ENCODE data around the gene N4BP2L1. TPM values are rescaled to one million over a fixed set of nuclear protein-coding genes. Genes with fewer than 3 reads are reported as not detected.

N4BP2L1 gene
- total RNA-seq, 1 experiment from 2014 or later = 1.1 TPM

- ChIA-PET RAD21 (ENCODE audit: low non-redundant PET in 1 of 2, low total read pairs in 2 of 2, uncharacterized antibody in 2 of 2, unreplicated experiment in 2 of 2) (no interaction called here), CTCF (no interaction called here), POLR2A (no interaction called here)
- TF ChIP-seq RAD21 (IDR thresholded peaks at IDR 0.05; ENCODE audit: low read depth) (no peak), EZH2phosphoT487 (IDR thresholded peaks at IDR 0.05; ENCODE audit: borderline replicate concordance) (no peak), YY1 (IDR thresholded peaks at IDR 0.05; ENCODE audit: extremely low read depth, insufficient replicate concordance, low read depth, low read length) (no peak), MAX (IDR thresholded peaks at IDR 0.05) (no peak), SP1 (IDR thresholded peaks at IDR 0.05; ENCODE audit: low read depth) (no peak), SRF (IDR thresholded peaks at IDR 0.05; ENCODE audit: low read depth) (no peak)
- Histone ChIP-seq H3K79me2 (ENCODE audit: insufficient read depth, low read length) (no peaks in the 10 kb centered on the region), H3K9ac (ENCODE audit: low read length) (no peak overlapping the region), H4K20me1 (ENCODE audit: insufficient read depth) (no peaks in the 10 kb centered on the region), H3K4me1 (ENCODE audit: control insufficient read depth in 1 of 2, insufficient read depth in 2 of 2, low read length in 2 of 2) (no peaks in the 10 kb centered on the region), H3K4me2 (ENCODE audit: low read length) (no peak overlapping the region), H3K27me3 (ENCODE audit: insufficient read depth, low read length) (no peaks in the 10 kb centered on the region), H3K27ac (ENCODE audit: low read depth, low read length) (no peak overlapping the region), H3K9me2 (ENCODE audit: insufficient read depth) (no peaks in the 10 kb centered on the region), H3K36me3 (ENCODE audit: control insufficient read depth in 1 of 2, insufficient read depth in 2 of 2, low read length in 2 of 2) (no peaks in the 10 kb centered on the region), H2AFZ (ENCODE audit: low read depth, low read length, poor library complexity, severe bottlenecking) (no peak overlapping the region), H3K9me3 (ENCODE audit: control insufficient read depth in 1 of 2, insufficient read depth in 1 of 2, low read depth in 1 of 2, low read length in 2 of 2) (no peaks in the 10 kb centered on the region; a peak in 1 of 4 replicates), H3K4me3 (replicated peaks in 1 of 2; ENCODE audit: low read depth in 1 of 2, low read length in 2 of 2) (no peak overlapping the region)
- DNase-seq (ENCODE audit: low read depth, low spot score) (no peak), ATAC-seq (no peak)
- BruUV-seq (replicated peaks) = no TSS peak
- intact Hi-C loops (cut with micrococcal nuclease) = no loop called here
Measured at GRCh38 chr13:32417995-32418394, 9.9 kb downstream of the N4BP2L1 start.

- no peak overlapping the region for H3K9ac ChIP-seq (ENCODE audit: low read length)
- H3K4me3 ChIP-seq (replicated peaks in 1 of 2; ENCODE audit: low read depth in 1 of 2, low read length in 2 of 2) = no peak overlapping the region
- DNase-seq (ENCODE audit: low read depth, low spot score) (peak; percentile 18), ATAC-seq (peak; percentile 87)
- H3K9me3 ChIP-seq (ENCODE audit: control insufficient read depth in 1 of 2, insufficient read depth in 1 of 2, low read depth in 1 of 2, low read length in 2 of 2) = no peaks in the 10 kb centered on the region; a peak in 1 of 4 replicates
- no peaks in the 10 kb centered on the region for H3K9me2 ChIP-seq (ENCODE audit: insufficient read depth)
- H2AFZ ChIP-seq (ENCODE audit: low read depth, low read length, poor library complexity, severe bottlenecking) = no peak overlapping the region
- H3K36me3 ChIP-seq (ENCODE audit: control insufficient read depth in 1 of 2, insufficient read depth in 2 of 2, low read length in 2 of 2) = no peaks in the 10 kb centered on the region
- no TSS peak for BruUV-seq (replicated peaks)
- intact Hi-C loops (cut with micrococcal nuclease) = no loop called here
- CTCF ChIA-PET = interaction anchor here (1.1 to 1.4 kb wide), 2 partner anchors 147 to 168 kb away, joined by 3 read pairs; no protein-coding TSS in a partner anchor
- no peaks in the 10 kb centered on the region for H3K27me3 ChIP-seq (ENCODE audit: insufficient read depth, low read length)
- no peaks in the 10 kb centered on the region for H4K20me1 ChIP-seq (ENCODE audit: insufficient read depth)
- RAD21 ChIA-PET (ENCODE audit: low non-redundant PET in 1 of 2, low total read pairs in 2 of 2, uncharacterized antibody in 2 of 2, unreplicated experiment in 2 of 2) = no interaction called here
- H3K4me1 ChIP-seq (ENCODE audit: control insufficient read depth in 1 of 2, insufficient read depth in 2 of 2, low read length in 2 of 2) = no peaks in the 10 kb centered on the region
- H3K79me2 ChIP-seq (ENCODE audit: insufficient read depth, low read length) = no peaks in the 10 kb centered on the region
- TF ChIP-seq CTCF (IDR thresholded peaks at IDR 0.05 in 2 of 3, conservative IDR thresholded peaks at IDR 0.05 in 1 of 3; ENCODE audit: borderline replicate concordance in 1 of 3, insufficient read depth in 1 of 3, low read depth in 2 of 3, low read length in 2 of 3) = peak in 2 of 3 experiments; percentile 67 to 82; a peak in 4 of 6 replicates
- TF ChIP-seq ELF1 (IDR thresholded peaks at IDR 0.05; ENCODE audit: borderline replicate concordance, low read depth) = no peak
- TF ChIP-seq RAD21 (IDR thresholded peaks at IDR 0.05; ENCODE audit: low read depth) = peak; percentile 29; the same call in 1 of the 2 replicates
- no peak overlapping the region for H3K27ac ChIP-seq (ENCODE audit: low read depth, low read length)
- POLR2A ChIA-PET = no interaction called here
- no peak overlapping the region for H3K4me2 ChIP-seq (ENCODE audit: low read length)
Measured at GRCh38 chr13:32415019-32415418, 12.9 kb downstream of the N4BP2L1 start.

Data from HCT116 (cell line).